Peyer's patch (tissue), 4 donors: ENCODE measurements around the gene VSTM2B.

Source experiments
- CTCF ChIP-seq, 6 experiments: fragments of 450-650 bp in 4 of 6; fragments of 200-600 bp in 2 of 6; sonication (generic) in 1 of 6; IDR thresholded peaks; one replicate each; pipeline ENCODE4 v1.5.1; 2017 to 2019; ENCODE audit warnings: antibody characterized with exemption in 6 of 6, mild to moderate bottlenecking in 3 of 6, moderate library complexity in 1 of 6
- POLR2A ChIP-seq, 2 donors: fragments of 450-650 bp; IDR thresholded peaks; one replicate each; pipeline ENCODE4 v1.5.1; 2017; ENCODE audit warnings: antibody characterized with exemption in 2 of 2, mild to moderate bottlenecking in 2 of 2, moderate library complexity in 2 of 2

DNA sequence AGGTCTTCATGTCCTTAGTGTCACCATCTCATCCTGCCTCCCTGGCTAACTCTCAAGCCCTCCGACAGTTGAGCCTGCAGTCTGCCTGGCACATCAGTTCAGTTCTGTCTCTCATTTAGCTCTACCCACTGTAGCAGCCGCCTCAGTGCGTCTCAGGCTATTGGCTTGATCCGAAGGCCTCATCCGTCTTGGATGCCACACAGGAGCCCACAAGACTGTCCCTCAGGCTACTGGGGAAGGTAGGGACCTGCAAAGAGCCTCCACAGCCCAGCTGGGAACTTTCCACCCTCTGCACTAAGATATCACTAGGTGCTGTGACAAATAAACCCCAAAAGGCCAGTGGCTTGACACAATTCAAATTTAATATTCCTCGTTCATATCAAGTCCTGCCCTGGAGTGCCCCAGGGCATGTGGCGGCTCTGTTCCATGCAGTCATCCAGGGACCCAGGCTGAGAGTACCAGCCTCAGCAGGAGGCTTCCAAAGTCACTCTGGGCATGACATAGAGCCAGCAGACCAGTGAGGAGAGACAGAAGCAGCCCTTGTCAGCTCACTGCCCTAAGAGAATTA lies 5.7 kb downstream of the VSTM2B start:
- TF ChIP-seq CTCF (IDR thresholded peaks at IDR 0.05) = no peak
- no peak for TF ChIP-seq POLR2A (IDR thresholded peaks at IDR 0.05)
